Spleen (tissue), 7 donors: ENCODE data around the gene PEF1.

Experiments
- CTCF ChIP-seq, 11 experiments: fragments of 200-600 bp in 7 of 11; fragments of 450-650 bp in 4 of 11; sonication (generic) in 4 of 11; IDR thresholded peaks in 8 of 11; conservative IDR thresholded peaks in 3 of 11; 1 replicate in 7 of 11; 2 replicates in 4 of 11; pipeline versions ENCODE4 v1.4.0 to v1.8.0; 2016 to 2021; ENCODE audit warnings: antibody characterized with exemption in 11 of 11, inconsistent platforms in 4 of 11, mild to moderate bottlenecking in 1 of 11
- POLR2A ChIP-seq, 3 donors: fragments of 450-650 bp; IDR thresholded peaks; one replicate each; pipeline ENCODE4 v1.5.1; 2017; ENCODE audit warnings: antibody characterized with exemption in 3 of 3, mild to moderate bottlenecking in 1 of 3
- donor health status: DM: no; HTN: no; CAD: no; lungs with moderate emphysema.
- donor health status: DM: no; HTN: no; CAD: no.
- donor health status: DM: no; HTN: no; CAD: no.

DNA sequence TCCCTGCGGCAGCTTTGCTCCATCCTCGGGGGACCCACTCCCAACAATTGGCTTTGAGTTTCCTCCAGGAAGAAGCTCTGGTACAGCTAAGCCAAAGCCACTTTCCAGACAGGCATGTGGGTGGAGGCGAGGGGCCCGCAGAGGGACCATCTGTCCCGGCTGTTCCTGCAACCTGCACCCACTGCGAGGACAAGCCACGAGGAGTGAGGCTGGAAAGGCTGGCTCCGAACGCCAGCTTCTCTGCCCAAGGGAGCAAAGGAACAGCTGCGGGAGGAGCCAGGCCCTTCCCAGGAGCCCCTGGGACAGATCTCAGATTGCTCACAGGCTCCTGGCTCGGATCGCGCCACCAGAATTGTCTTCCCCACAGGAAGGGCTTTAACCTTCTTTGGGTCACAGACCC lies 28.3 kb upstream of the PEF1 start:
- TF ChIP-seq CTCF (IDR thresholded peaks at IDR 0.05 in 8 of 11, conservative IDR thresholded peaks at IDR 0.05 in 3 of 11) (no peak), POLR2A (IDR thresholded peaks at IDR 0.05) (no peak)
